Activated naive CD4-positive, alpha-beta T cell treated with anti-CD3 and anti-CD28 coated beads, Interleukin-2, amount 10 ng/mL, durations not matched to agents 7 days and 5 days (primary cell): ENCODE measurements around the gene VILL.
"Not testable (repeated sequence)": the region's sequence is repeated elsewhere in the genome, so short reads cannot be mapped to it uniquely, and the experiment has no call there.

Experiments
- CTCF ChIA-PET: fragments of 350-600 bp; sonication (Branson Sonifier 250); formaldehyde crosslinking; loops from one replicate; lab custom pipeline; 2021; ENCODE audit warnings: antibody characterized with exemption; lab: Charles Lee
- DNase-seq: peaks from one replicate; pipeline ENCODE4 v3.0.0-alpha.2; 2020
- H3K27ac Mint-ChIP-seq: one replicate; pipeline ENCODE4 v1.8.0; 2021; ENCODE audit warnings: mild to moderate bottlenecking, moderate library complexity, mixed read lengths
- H3K27me3 Mint-ChIP-seq: one replicate; pipeline ENCODE4 v1.8.0; 2021; ENCODE audit warnings: mild to moderate bottlenecking, mixed read lengths
- H3K36me3 Mint-ChIP-seq: one replicate; pipeline ENCODE4 v1.8.0; 2021; ENCODE audit warnings: mixed read lengths
- H3K4me1 Mint-ChIP-seq: one replicate; pipeline ENCODE4 v1.8.0; 2021; ENCODE audit warnings: mixed read lengths
- H3K4me3 Mint-ChIP-seq: one replicate; pipeline ENCODE4 v1.8.0; 2021; ENCODE audit warnings: mild to moderate bottlenecking, moderate library complexity, mixed read lengths
- H3K9me3 Mint-ChIP-seq: one replicate; pipeline ENCODE4 v1.8.0; 2021; ENCODE audit warnings: mixed read lengths

Gene VILL

DNA sequence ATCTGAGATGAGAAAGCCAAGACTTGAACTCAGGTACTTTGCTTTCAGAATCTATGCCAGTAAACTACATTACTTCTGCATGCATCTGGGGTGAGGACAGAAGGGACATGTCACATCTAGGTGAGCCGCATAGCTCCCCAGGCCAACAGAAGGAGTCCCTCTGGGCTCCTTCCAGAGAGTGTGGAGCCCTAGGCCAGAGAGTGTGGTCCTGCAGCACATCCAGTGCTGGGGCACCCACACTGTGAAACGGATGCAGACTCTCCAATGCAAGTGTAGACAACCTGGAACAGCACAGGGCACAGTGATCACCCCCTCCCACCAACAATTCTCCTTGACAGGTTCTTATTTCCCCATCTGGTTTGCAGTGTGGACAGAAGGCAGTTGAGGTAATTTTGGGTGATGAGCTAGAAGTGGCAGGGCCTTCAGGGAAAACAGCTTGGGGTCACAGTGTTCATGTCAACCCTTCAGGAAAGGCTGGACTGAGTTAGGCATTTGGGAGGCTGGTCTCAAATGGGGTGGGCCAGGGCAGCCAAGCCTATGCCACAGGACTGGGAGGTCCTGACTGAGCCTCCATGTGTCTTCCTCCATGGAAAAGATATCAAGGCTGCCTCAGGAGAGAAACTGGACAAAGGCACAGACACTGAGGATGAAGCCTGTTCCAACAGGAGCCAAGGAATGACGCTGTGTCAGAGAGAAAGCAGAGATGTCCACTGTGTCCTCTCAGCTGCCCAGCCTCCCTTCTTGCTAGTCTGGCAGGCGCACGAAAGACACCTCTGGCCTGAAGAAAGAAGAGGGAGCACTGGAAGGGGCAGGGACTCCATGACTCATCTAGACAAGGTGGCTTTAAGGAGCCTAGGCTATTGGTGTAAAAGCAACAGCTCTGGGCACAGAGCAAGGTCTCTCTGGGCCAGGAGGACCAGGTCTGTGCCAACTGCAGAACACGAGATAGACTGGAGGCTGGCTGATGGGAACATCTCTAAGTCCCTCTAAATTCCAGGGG, 37.2 kb downstream of the VILL start:
- Mint-ChIP-seq H3K27me3 (peaks cover 55% of the 10 kb centered on the region), H3K4me3 (peak overlapping the region; percentile 11), H3K36me3 (peaks cover 6% of the 10 kb centered on the region), H3K9me3 (no peaks in the 10 kb centered on the region), H3K27ac (no peak overlapping the region), H3K4me1 (peaks cover 57% of the 10 kb centered on the region)
- no peak for DNase-seq
- CTCF ChIA-PET, result interaction anchor here (1.1 kb wide), 1 partner anchor 31 kb away, joined by 3 read pairs; no protein-coding TSS in a partner anchor

DNA sequence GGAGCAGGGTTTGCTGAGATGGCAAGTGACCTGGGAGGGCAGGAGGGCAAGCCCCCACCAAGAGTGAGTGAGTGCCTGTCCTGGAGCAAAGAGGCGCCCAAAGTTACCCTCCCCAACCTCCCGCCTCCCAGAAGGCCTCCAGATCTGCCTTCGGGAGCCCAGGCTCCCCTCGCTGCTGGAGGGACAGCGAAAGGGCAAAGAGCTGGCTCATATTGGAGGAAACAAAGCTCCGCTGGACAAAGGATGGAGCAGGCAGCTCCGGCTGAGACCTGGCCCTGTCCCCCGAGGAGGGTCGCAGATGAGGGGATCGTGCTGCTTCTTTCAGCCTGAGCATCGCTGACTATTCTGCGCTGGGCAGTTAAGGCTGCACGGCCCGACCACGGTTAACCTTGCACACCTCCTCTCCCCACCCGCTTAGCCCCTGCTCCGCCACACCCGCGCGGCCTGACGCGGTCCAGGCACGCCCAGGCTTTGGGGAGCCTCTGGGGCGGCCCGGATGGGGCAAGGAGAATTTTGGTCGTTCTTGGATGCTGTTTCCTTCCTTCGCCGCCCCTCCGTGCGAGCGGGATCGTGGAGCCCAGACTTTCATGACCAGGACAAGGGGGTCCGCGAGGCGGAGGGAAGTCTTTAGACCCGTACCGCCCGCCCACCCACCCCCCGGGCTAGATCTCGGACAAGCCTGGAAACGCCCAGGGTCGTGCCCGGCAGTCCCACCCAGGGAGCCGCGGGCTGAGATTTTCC, 38.2 kb downstream of the VILL start:
- Mint-ChIP-seq H3K9me3 (no peaks in the 10 kb centered on the region), H3K4me1 (peaks cover 53% of the 10 kb centered on the region), H3K27ac (no peak overlapping the region), H3K27me3 (peaks cover 62% of the 10 kb centered on the region), H3K36me3 (peaks cover 8% of the 10 kb centered on the region), H3K4me3 (peak overlapping the region; percentile 45)
- CTCF ChIA-PET, result interaction anchor here (0.8 to 1.1 kb wide), 2 partner anchors 10 to 32 kb away, joined by 3 to 5 read pairs; partner anchors contain the start of gene DLEC1
- no peak for DNase-seq

DNA sequence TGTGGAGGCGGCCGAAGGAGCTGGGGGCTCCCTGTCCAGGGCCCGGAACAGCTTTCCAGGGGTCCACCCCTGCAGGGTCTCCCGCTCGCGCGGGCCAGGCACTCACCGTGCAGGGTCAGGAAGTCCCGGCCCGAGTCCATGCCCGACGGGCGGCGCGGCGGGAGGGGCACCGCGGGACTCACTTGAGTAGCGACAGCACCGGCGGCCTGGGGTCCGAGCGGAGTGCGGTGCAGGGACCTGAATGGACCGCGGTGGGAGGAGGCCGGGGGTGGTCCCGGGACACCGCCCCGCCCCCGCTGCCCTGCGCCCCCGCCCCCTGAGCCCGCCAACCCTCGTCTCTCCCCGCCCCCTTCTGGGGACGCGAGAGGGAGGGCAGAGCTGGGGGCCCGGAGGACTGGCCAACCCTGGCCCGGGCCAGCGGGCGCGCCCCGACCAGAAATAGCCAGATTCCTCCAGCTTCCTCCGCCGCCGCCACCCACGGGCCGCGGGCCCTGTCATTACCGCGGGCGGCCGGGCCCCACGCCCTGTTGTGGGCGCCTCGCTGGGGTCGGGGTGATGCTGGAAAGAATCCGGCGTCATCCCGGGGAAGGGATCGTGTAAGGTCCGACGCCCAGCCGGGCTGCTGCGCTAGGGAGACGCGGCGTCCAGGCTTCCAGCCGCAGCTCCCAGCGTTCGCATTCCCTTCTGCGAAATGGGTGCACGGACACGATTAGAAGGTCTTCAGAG, 39.0 kb downstream of the VILL start, which contains the start of gene PLCD1:
Gene PLCD1 (minus strand): TSS at position 243 of the 726 bp plus-strand sequence. CDS start 103 bp downstream, at position 140.
- H3K4me1 Mint-ChIP-seq, result peaks cover 50% of the 10 kb centered on the region
- H3K36me3 Mint-ChIP-seq, result peaks cover 8% of the 10 kb centered on the region
- no peak within 1 kb of the TSS for H3K27ac Mint-ChIP-seq
- peaks cover 69% of the 10 kb centered on the region for H3K27me3 Mint-ChIP-seq
- peak within 1 kb of the TSS; percentile 45 for H3K4me3 Mint-ChIP-seq
- DNase-seq, result peak; percentile 68
- CTCF ChIA-PET, result interaction anchor here (0.8 kb wide), 1 partner anchor 9 kb away, joined by 5 read pairs; the partner anchor contains the start of gene DLEC1
- H3K9me3 Mint-ChIP-seq, result no peaks in the 10 kb centered on the region

DNA sequence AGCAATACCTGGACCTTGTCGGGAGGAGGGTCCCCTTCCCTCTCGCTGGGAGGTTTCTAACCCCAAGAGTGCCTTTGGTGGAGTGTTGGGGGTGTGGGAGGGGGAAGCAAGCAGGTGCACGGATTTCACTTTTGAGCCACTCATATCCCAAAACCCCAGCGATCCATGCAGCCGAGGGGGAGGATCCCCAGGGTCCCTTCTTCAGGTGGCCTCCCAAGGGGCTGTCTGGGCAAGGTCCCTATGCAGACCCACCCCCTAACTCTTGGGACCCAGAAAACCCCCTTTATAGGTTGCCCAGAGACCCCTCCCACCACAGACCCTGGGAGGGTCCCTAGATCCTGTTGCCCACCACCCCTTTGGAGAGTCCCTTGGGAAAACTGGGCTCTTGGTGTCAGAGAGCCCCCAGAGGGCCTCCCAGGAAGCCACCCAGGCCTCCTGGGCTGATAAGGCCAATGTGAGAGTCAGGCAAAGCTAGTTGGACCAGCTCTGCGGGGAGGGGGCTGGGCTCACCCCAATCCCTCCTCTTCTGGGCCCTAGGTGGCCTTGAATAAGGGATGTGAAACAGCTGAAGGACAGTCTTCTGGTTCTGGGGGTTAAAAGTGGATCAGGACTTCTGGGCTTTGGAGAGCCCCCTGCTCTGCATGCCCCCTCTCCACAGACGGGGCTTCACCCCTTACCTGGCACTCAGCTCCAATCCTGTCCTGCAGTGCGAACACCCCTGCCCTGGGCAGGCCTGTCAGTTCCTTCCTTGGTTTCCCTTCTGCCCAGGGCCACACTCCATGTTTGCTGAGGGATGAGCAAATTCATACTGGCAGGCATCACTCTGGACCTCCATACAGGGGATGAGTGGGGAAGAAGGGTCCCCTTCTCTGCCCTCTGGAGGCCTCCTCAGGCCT, 39.8 kb downstream of the VILL start:
- peaks cover 44% of the 10 kb centered on the region for H3K4me1 Mint-ChIP-seq
- no peak for DNase-seq
- H3K27me3 Mint-ChIP-seq, result peaks cover 71% of the 10 kb centered on the region
- H3K9me3 Mint-ChIP-seq, result no peaks in the 10 kb centered on the region
- H3K27ac Mint-ChIP-seq, result no peak overlapping the region
- CTCF ChIA-PET, result no interaction called here
- H3K4me3 Mint-ChIP-seq, result peak overlapping the region; percentile 37
- peaks cover 8% of the 10 kb centered on the region for H3K36me3 Mint-ChIP-seq

DNA sequence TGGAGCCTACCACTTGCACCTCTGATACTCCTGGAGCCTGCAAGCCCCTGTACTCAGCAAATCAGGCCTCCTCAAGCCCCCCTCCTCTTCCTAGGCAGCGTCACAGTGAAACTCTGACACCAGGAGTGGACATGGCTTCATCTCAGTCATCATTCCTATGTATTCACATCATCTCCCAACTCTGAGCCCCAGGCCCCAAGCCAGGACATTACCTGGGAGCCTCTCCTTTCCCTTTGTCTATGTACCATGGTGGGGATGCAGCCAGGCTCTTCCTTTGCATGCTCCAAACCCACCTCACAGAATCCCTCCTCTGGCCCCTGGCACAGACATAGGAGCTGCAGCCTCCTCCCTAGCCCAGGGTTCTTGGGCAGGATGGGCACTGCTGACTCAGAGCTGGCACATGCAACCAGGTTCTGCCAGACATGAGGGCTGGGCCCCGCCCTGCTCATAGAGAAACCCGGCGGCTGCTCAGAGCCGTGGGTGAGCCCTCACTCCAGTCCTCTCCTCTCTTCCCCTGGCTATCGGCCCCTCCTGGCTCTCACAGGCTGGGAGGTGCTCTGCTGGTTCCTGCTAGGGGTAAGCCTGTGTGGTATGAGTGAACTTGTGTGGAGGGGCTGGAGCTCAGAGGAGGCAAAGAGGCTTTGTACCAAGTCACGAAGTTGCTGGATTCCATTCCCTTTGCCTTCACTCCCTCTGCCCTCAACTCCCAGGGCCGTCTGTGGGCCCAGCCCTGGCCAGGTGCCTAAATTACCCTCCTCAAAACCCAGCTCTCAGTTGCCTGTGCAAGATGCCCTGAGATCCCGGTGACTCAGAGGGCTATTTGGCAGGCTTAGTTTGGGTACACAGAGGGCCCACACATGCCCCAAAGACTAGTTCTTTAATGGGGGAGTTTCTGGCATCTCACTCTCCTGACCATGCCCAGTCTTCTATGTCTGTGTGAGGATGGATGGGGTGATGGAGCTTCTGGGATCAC, 40.7 kb downstream of the VILL start:
- Mint-ChIP-seq H3K4me3 (peak overlapping the region; percentile 1), H3K4me1 (peaks cover 39% of the 10 kb centered on the region), H3K36me3 (peaks cover 6% of the 10 kb centered on the region), H3K27ac (no peak overlapping the region), H3K27me3 (peaks cover 71% of the 10 kb centered on the region), H3K9me3 (no peaks in the 10 kb centered on the region)
- CTCF ChIA-PET, result no interaction called here
- peak; percentile 50 for DNase-seq

DNA sequence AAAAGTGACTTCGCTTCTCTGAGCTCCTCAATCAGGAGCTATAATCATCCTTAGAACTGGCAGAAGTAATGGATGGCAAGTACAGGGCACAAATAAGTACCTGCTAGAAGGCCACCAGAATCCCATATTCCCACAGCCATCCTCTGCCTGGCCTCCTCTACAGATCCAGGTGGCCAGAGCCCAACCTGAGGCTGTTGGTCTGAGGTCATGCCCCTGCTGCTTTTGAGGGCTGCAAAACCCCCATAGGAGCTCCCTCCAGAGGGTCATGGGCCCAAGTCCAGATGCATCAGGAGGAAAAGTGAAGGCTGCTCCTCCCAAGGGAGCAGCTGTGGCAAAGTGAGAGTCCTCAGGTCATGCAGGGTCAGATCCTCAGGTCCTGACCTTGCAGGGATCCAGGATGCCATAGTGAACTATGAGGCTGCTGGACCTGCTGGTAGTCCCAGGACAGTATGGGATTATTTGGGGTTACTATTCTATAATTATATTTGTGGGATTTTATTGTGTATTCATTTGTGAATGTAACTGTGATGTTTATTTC, 41.8 kb downstream of the VILL start:
- Mint-ChIP-seq H3K4me1 (peaks cover 47% of the 10 kb centered on the region), H3K27me3 (peaks cover 66% of the 10 kb centered on the region), H3K4me3 (no peak overlapping the region), H3K36me3 (peaks cover 10% of the 10 kb centered on the region), H3K27ac (no peak overlapping the region), H3K9me3 (no peaks in the 10 kb centered on the region)
- DNase-seq, result no peak
- CTCF ChIA-PET, result no interaction called here

DNA sequence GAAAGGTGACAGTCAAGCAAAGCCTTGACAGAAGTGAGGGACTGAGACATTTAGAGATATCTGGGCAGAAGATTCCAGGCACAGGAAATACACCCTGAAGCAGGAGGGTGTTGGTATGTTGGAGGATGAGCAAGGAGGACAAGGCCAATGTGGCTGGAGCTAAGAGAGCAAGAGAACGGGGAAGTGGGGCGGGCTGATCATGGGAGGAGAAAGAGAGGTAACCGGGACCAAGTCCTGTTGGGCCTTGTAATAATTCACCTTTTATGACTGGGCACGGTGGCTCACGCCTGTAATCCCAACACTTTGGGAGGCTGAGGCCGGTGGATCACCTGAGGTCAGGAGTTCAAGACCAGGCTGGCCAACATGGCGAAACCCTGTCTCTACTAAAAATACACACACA, 43.0 kb downstream of the VILL start:
- CTCF ChIA-PET, result not testable (repeated sequence)

DNA sequence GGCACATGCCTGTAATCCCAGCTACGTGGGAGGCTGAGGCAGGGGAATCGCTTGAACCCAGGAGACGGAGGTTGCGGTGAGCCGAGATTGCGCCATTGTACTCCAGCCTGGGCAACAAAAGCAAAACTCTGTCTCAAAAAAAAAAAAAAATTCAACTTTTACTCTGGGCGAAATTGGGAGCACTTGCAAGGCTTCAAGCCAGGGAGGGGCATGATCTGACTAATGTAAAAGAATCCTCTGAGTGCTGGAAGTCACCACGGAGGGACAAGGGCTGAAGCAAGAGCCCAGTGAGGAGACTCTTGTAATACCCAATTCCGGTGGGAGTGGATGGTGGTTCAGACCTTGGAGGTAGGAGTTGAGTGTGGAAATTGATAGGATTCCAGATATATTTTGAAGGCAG, 43.7 kb downstream of the VILL start:
- H3K27ac Mint-ChIP-seq, H3K4me3 Mint-ChIP-seq, DNase-seq, H3K9me3 Mint-ChIP-seq: not testable (repeated sequence)
- CTCF ChIA-PET, result interaction anchor here (1.0 kb wide), 1 partner anchor 96 kb away, joined by 3 read pairs; no protein-coding TSS in a partner anchor
- H3K27me3 Mint-ChIP-seq, result peaks cover 46% of the 10 kb centered on the region
- peaks cover 61% of the 10 kb centered on the region for H3K4me1 Mint-ChIP-seq
- peaks cover 15% of the 10 kb centered on the region for H3K36me3 Mint-ChIP-seq

More for the DNA sequence above, 43.0 kb downstream of the VILL start:
- peaks cover 54% of the 10 kb centered on the region for H3K27me3 Mint-ChIP-seq
- peaks cover 14% of the 10 kb centered on the region for H3K36me3 Mint-ChIP-seq
- H3K4me1 Mint-ChIP-seq, result peaks cover 54% of the 10 kb centered on the region
- not testable (repeated sequence) for H3K27ac Mint-ChIP-seq, H3K9me3 Mint-ChIP-seq, DNase-seq, H3K4me3 Mint-ChIP-seq

DNA sequence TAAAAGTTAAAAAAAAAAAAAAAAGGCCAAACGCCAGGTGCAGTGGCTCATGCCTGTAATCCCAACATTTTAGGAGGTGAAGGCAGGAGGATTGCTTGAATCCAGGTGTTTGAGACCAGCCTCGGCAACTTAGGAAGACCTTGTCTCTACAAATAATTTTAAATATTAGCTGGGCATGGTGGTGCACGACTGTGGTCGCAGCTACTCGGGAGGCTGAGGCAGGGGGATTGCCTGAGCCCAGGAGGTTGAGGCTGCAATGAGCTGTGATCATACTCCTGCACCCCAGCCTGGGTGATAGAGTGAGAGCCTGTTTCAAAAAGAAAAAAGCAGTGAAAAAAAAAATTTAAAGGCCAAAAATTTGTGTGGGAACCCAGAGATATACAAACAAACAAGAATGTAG, 45.7 kb downstream of the VILL start:
- CTCF ChIA-PET, result no interaction called here
- H3K4me1 Mint-ChIP-seq, result peaks cover 60% of the 10 kb centered on the region
- H3K27ac Mint-ChIP-seq, result no peak overlapping the region
- DNase-seq, result no peak
- peaks cover 10% of the 10 kb centered on the region for H3K9me3 Mint-ChIP-seq
- peaks cover 15% of the 10 kb centered on the region for H3K36me3 Mint-ChIP-seq
- no peak overlapping the region for H3K4me3 Mint-ChIP-seq
- H3K27me3 Mint-ChIP-seq, result peaks cover 29% of the 10 kb centered on the region

DNA sequence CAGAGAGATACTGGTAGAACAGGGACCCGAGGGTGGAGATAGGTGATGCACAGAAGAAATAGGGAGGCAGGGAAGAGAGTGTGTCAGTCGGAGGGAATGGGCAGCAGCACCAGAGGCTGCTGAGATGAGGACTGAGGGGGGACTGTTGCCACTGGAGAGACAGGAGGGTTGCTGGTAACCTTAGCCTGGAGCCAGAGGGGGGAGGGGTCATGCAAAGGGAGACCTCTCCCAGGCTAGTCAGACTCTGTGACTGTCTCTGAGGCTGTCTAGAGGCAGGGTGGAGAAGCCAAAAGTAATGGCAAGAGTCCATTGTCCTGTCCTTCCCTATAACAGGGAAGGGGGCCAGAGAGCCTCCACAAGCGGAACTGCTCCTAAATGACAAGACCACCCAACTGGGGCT, 46.3 kb downstream of the VILL start:
- peaks cover 10% of the 10 kb centered on the region for H3K9me3 Mint-ChIP-seq
- no peak for DNase-seq
- H3K4me1 Mint-ChIP-seq, result peaks cover 53% of the 10 kb centered on the region
- peaks cover 15% of the 10 kb centered on the region for H3K36me3 Mint-ChIP-seq
- CTCF ChIA-PET, result interaction anchor here (1.5 kb wide), 1 partner anchor 40 kb away, joined by 5 read pairs; no protein-coding TSS in a partner anchor
- H3K27ac Mint-ChIP-seq, result no peak overlapping the region
- H3K27me3 Mint-ChIP-seq, result peaks cover 23% of the 10 kb centered on the region
- H3K4me3 Mint-ChIP-seq, result no peak overlapping the region

DNA sequence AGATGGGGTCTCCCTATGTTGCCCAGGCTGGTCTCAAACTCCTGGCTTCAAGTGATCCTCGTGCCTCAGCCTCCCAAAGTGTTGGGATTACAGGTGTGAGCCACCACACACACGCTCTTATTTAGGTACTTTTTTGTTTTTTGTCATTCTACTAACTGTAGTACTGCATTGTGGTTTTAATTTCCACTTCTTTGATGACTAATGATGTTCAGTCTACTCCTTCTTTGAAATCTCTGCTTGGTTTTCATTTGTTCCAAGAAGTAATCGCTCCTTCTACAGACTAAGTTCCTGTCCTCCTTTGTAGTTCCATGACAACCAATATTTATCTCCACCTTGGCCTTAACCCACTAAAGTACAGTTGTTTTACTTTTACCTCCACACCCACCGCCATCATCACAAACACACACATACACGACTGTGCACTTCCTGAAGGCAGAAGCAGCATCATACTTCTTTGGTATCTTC, 47.9 kb downstream of the VILL start:
- Mint-ChIP-seq H3K36me3 (peaks cover 14% of the 10 kb centered on the region), H3K4me3 (peak overlapping the region; percentile 60), H3K9me3 (peaks cover 10% of the 10 kb centered on the region), H3K27ac (peak overlapping the region; percentile 98), H3K4me1 (peaks cover 42% of the 10 kb centered on the region), H3K27me3 (peaks cover 12% of the 10 kb centered on the region)
- peak; percentile 58 for DNase-seq
- CTCF ChIA-PET, result interaction anchor here (0.7 to 1.8 kb wide), 6 partner anchors 9 to 132 kb away, joined by 3 to 7 read pairs (median 4); partner anchors contain the start of gene PLCD1
